ENCODE measurements around the gene GRB10. TPM values are rescaled to one million over a fixed set of nuclear protein-coding genes. Genes with fewer than 3 reads are reported as not detected.

GRB10 gene
- total and polyA plus RNA-seq, 2 donors (not counting 3 experiments of a cell fraction or from before 2014, with no cell fraction given), result 43.7 to 240 TPM

DNA sequence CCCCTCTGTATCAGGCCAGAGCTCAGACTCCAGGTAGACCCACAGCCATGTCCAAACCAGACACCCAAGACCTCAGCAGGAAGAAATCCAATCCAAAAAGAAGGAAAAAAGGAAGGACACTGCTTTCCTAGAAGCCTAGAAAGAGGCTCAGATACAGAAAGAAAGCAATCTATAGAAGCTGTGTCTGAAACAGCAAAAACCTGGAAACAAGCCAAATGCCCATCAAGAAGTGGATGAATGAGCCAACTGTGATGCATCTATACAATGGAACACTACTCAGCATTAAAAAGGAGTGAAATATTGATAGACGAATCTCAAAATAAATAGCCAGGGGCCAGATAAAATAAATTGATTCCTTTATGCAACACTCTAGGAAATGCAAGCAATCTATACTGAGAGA, 31.6 kb downstream of the GRB10 start:
- Histone ChIP-seq H3K4me3 (replicated peaks in 1 of 3; ENCODE audit: insufficient read depth in 1 of 3, low read depth in 1 of 3, low read length in 3 of 3) (no peak overlapping the region), H3K4me2 (ENCODE audit: insufficient read depth, low read length) (no peak overlapping the region), H3K36me3 (ENCODE audit: control insufficient read depth in 2 of 2, extremely low read depth in 1 of 2, insufficient read depth in 2 of 2, low read length in 2 of 2) (peaks cover 9 to 36% of the 10 kb centered on the region in 2 experiments), H3K9me3 (replicated peaks; ENCODE audit: control insufficient read depth, insufficient read depth, low read length) (no peaks in the 10 kb centered on the region), H3K27ac (ENCODE audit: insufficient read depth, low read depth, low read length) (no peak overlapping the region), H3K9ac (replicated peaks; ENCODE audit: extremely low read depth, insufficient read depth, low read length) (no peak overlapping the region), H2AFZ (ENCODE audit: low read depth, low read length) (no peak overlapping the region), H3K9me1 (replicated peaks; ENCODE audit: control insufficient read depth, extremely low read depth, insufficient read depth, low read length) (no peaks in the 10 kb centered on the region), H3K27me3 (ENCODE audit: control insufficient read depth in 2 of 2, insufficient read depth in 2 of 2, low read length in 2 of 2) (no peaks in the 10 kb centered on the region), H4K20me1 (replicated peaks; ENCODE audit: control insufficient read depth, extremely low read depth, insufficient read depth, low read length) (peaks cover 2% of the 10 kb centered on the region), H3K4me1 (ENCODE audit: control insufficient read depth, extremely low read depth, insufficient read depth, low read length) (peaks cover 3% of the 10 kb centered on the region), H3K79me2 (ENCODE audit: control insufficient read depth, insufficient read depth, low read length) (peaks cover 98% of the 10 kb centered on the region)
- intact Hi-C loops (cut with micrococcal nuclease), result no loop called here
- no peak for FAIRE-seq
- TF ChIP-seq POLR2AphosphoS5 (IDR thresholded peaks at IDR 0.05; ENCODE audit: insufficient read depth, low read depth, low read length), result no peak
- TF ChIP-seq, protein P1, sequence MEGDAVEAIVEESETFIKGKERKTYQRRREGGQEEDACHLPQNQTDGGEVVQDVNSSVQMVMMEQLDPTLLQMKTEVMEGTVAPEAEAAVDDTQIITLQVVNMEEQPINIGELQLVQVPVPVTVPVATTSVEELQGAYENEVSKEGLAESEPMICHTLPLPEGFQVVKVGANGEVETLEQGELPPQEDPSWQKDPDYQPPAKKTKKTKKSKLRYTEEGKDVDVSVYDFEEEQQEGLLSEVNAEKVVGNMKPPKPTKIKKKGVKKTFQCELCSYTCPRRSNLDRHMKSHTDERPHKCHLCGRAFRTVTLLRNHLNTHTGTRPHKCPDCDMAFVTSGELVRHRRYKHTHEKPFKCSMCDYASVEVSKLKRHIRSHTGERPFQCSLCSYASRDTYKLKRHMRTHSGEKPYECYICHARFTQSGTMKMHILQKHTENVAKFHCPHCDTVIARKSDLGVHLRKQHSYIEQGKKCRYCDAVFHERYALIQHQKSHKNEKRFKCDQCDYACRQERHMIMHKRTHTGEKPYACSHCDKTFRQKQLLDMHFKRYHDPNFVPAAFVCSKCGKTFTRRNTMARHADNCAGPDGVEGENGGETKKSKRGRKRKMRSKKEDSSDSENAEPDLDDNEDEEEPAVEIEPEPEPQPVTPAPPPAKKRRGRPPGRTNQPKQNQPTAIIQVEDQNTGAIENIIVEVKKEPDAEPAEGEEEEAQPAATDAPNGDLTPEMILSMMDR (IDR thresholded peaks at IDR 0.05; ENCODE audit: extremely low read depth in 1 of 2, insufficient read depth in 1 of 2, low read depth in 1 of 2, low read length in 2 of 2), result no peak
- no peak for TF ChIP-seq POLR2A (IDR thresholded peaks at IDR 0.05; ENCODE audit: low read depth, low read length)
- TF ChIP-seq FOS (IDR thresholded peaks at IDR 0.05; ENCODE audit: borderline replicate concordance, insufficient read depth, low read length), result no peak
- no peak for TF ChIP-seq EZH2 (IDR thresholded peaks at IDR 0.05; ENCODE audit: borderline replicate concordance, low read depth, low read length, severe bottlenecking)
- TF ChIP-seq MYC (IDR thresholded peaks at IDR 0.05; ENCODE audit: low read depth, low read length), result no peak
- DNase-seq (ENCODE audit: low read depth, low spot score), result no peak
- dilution Hi-C loops (cut with MboI; ENCODE audit: extremely low pct_ligation_motif_present, low sequenced_read_pairs), result no loop called here
- CTCF ChIA-PET, result no interaction called here
- BruUV-seq (replicated peaks), result no TSS peak
- POLR2A ChIA-PET, result no interaction called here

DNA sequence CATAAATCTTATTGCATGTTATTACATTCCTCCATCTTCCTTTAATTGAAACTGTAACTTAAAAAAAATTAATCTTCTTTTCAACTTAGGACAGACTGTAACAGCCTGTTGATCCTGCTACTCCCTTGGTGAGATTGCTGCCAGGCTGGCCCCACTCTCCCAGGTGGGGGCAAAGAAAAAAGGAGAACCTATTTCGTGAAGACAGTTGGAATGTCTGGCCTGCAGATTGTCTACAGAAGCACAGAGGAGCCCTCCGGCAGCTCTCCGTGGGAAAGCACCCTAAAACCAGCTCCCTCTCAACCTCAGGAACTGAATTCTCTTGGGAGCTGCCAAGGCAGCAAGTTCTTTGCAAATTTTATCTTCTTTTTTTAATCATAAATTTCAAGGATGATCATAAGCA, 32.8 kb downstream of the GRB10 start:
- POLR2A ChIA-PET, result no interaction called here
- H3K79me2 ChIP-seq (ENCODE audit: control insufficient read depth, insufficient read depth, low read length), result peaks cover 97% of the 10 kb centered on the region
- TF ChIP-seq EZH2 (IDR thresholded peaks at IDR 0.05; ENCODE audit: borderline replicate concordance, low read depth, low read length, severe bottlenecking) (no peak), JUN (IDR thresholded peaks at IDR 0.05; ENCODE audit: borderline replicate concordance, insufficient read depth, insufficient read length, low read depth) (no peak), MYC (IDR thresholded peaks at IDR 0.05; ENCODE audit: low read depth, low read length) (no peak), POLR2AphosphoS5 (IDR thresholded peaks at IDR 0.05; ENCODE audit: insufficient read depth, low read depth, low read length) (no peak), FOS (IDR thresholded peaks at IDR 0.05; ENCODE audit: borderline replicate concordance, insufficient read depth, low read length) (no peak), GATA2 (IDR thresholded peaks at IDR 0.05; ENCODE audit: insufficient read depth, insufficient read length, low read depth, low read length) (no peak), POLR2A (IDR thresholded peaks at IDR 0.05; ENCODE audit: low read depth, low read length) (no peak)
- TF ChIP-seq, protein P1 (IDR thresholded peaks at IDR 0.05; ENCODE audit: extremely low read depth in 1 of 2, insufficient read depth in 1 of 2, low read depth in 1 of 2, low read length in 2 of 2), result no peak
- TF ChIP-seq, protein P2, sequence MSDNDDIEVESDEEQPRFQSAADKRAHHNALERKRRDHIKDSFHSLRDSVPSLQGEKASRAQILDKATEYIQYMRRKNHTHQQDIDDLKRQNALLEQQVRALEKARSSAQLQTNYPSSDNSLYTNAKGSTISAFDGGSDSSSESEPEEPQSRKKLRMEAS (IDR thresholded peaks at IDR 0.05; ENCODE audit: insufficient read depth, insufficient read length), result no peak
- intact Hi-C loops (cut with micrococcal nuclease) (no loop called here), dilution Hi-C loops (cut with MboI; ENCODE audit: extremely low pct_ligation_motif_present, low sequenced_read_pairs) (no loop called here)
- peaks cover 12% of the 10 kb centered on the region for H3K4me1 ChIP-seq (ENCODE audit: control insufficient read depth, extremely low read depth, insufficient read depth, low read length)
- H3K27me3 ChIP-seq (ENCODE audit: control insufficient read depth in 2 of 2, insufficient read depth in 2 of 2, low read length in 2 of 2), result no peaks in the 10 kb centered on the region
- no peak overlapping the region for H3K9ac ChIP-seq (replicated peaks; ENCODE audit: extremely low read depth, insufficient read depth, low read length)
- H3K27ac ChIP-seq (ENCODE audit: insufficient read depth, low read depth, low read length), result no peak overlapping the region
- H2AFZ ChIP-seq (ENCODE audit: low read depth, low read length), result no peak overlapping the region
- peaks cover 7 to 26% of the 10 kb centered on the region in 2 experiments for H3K36me3 ChIP-seq (ENCODE audit: control insufficient read depth in 2 of 2, extremely low read depth in 1 of 2, insufficient read depth in 2 of 2, low read length in 2 of 2)
- no TSS peak for BruUV-seq (replicated peaks)
- CTCF ChIA-PET, result no interaction called here
- DNase-seq (ENCODE audit: low read depth, low spot score), result no peak
- no peak overlapping the region for H3K4me3 ChIP-seq (replicated peaks in 1 of 3; ENCODE audit: insufficient read depth in 1 of 3, low read depth in 1 of 3, low read length in 3 of 3)
- FAIRE-seq, result no peak
- no peaks in the 10 kb centered on the region for H3K9me1 ChIP-seq (replicated peaks; ENCODE audit: control insufficient read depth, extremely low read depth, insufficient read depth, low read length)
- no peaks in the 10 kb centered on the region for H3K9me3 ChIP-seq (replicated peaks; ENCODE audit: control insufficient read depth, insufficient read depth, low read length)
- no peak overlapping the region for H3K4me2 ChIP-seq (ENCODE audit: insufficient read depth, low read length)
- peaks cover 2% of the 10 kb centered on the region for H4K20me1 ChIP-seq (replicated peaks; ENCODE audit: control insufficient read depth, extremely low read depth, insufficient read depth, low read length)

Data from endothelial cell of umbilical vein (primary cell).